Fibroblast of villous mesenchyme (primary cell): ENCODE measurements around the gene HIPK3. TPM values are rescaled to one million over a fixed set of nuclear protein-coding genes. Genes with fewer than 3 reads are reported as not detected.

Source experiments
- DNase-seq: peaks from one replicate; pipeline ENCODE4 v3.0.0-alpha.2; 2010; ENCODE audit warnings: low read depth
- H3K4me3 ChIP-seq: 2 replicates; pipeline ENCODE4 v1.5.1; 2011; ENCODE audit warnings: low read depth, mild to moderate bottlenecking, low read length
- total RNA-seq: library from RNA; depleted of rRNA; stranded (reverse); fragments of >200 nt; gene quantifications from 2 replicates; pipeline ENCODE4 v1.2.3, GENCODE V29; 2012
- TF ChIP-seq, protein P1 (sequence below): IDR thresholded peaks from 2 replicates; pipeline ENCODE4 v1.5.1; 2012; ENCODE audit warnings: low read depth, mild to moderate bottlenecking, low read length; ENCODE audit not compliant: insufficient read depth

Gene HIPK3
- total RNA-seq, 1 donor = 121 TPM

DNA sequence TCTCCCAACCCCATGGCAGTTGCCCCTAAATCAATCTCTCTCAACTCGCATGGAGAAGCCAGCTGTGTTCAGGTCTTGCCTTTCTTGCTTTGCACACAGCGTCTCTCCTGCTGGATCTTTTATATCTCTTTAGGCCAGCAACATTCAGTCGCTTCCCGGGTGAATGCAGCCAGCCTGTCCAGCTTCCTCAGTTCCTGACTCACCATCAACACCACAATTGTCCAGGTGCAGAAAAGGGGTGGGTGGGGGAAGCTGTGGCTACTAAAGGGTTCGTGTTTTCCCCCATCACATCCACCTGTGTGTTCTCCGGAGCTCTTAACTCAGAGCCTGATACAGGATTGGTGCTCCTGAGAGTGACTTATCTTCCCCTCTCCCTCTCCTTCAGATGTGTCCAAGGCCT, 116.5 kb downstream of the HIPK3 start:
- TF ChIP-seq, protein P1, sequence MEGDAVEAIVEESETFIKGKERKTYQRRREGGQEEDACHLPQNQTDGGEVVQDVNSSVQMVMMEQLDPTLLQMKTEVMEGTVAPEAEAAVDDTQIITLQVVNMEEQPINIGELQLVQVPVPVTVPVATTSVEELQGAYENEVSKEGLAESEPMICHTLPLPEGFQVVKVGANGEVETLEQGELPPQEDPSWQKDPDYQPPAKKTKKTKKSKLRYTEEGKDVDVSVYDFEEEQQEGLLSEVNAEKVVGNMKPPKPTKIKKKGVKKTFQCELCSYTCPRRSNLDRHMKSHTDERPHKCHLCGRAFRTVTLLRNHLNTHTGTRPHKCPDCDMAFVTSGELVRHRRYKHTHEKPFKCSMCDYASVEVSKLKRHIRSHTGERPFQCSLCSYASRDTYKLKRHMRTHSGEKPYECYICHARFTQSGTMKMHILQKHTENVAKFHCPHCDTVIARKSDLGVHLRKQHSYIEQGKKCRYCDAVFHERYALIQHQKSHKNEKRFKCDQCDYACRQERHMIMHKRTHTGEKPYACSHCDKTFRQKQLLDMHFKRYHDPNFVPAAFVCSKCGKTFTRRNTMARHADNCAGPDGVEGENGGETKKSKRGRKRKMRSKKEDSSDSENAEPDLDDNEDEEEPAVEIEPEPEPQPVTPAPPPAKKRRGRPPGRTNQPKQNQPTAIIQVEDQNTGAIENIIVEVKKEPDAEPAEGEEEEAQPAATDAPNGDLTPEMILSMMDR = no peak
- H3K4me3 ChIP-seq = no peak overlapping the region
- DNase-seq = no peak

DNA sequence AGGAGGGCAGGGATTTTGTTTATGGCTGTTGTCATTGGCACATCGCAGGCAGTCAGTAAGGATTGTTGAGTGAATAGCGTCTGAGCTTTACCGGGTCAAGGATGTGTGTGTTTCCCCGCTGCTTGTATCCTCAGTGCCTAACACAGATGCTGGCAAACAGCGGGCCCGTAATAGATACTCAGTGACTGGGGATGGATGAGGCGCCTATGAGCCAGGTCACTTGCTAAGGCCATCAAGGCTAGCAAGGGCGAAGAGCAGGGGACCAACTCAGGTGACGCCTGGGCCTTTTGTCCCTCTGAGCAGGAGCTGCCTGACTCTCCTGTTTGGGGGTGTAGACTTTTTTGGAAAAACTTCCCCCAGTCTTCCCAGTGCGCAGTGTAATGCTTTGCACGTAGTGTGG, 118.1 kb downstream of the HIPK3 start:
- TF ChIP-seq, protein P1 = no peak
- H3K4me3 ChIP-seq = peak overlapping the region; percentile 51
- no peak for DNase-seq

DNA sequence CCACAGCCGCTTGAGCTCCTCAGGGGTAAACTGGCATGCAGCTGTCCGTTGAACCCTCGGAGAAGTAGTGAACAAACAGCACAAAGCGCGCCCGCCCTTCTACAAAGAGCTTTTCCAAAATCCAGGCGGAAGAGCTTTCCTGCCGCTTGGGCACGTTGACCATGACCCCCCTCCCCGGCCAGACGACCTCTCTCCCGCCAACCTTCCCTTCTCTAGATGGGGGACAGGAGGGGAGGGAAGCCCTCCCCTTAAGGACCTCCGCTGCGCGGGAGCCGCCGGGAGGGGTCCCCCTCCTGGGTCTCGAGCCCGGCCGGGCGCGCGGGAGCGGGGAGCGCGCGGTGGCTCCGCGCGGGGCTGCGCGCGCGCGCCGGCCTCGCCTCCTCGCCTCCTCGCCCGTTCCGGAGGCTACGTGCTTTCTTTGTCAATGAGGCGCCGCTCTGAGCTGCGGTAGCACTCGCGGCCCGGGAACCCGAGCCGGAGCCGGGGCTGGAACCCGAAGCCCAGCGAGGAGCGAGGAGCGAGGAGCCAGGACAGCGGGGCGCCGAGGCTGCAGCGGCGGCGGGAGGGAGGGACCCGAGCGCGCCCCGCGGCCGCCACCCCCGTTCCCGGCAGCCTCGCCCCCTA, 118.6 kb downstream of the HIPK3 start, which contains the start of gene KIAA1549L:
Gene KIAA1549L, plus strand, starts transcription at position 421 of the 624 bp plus-strand sequence.
- peak within 1 kb of the TSS; percentile 51 for H3K4me3 ChIP-seq
- DNase-seq = peak; percentile 15
- TF ChIP-seq, protein P1 = no peak

DNA sequence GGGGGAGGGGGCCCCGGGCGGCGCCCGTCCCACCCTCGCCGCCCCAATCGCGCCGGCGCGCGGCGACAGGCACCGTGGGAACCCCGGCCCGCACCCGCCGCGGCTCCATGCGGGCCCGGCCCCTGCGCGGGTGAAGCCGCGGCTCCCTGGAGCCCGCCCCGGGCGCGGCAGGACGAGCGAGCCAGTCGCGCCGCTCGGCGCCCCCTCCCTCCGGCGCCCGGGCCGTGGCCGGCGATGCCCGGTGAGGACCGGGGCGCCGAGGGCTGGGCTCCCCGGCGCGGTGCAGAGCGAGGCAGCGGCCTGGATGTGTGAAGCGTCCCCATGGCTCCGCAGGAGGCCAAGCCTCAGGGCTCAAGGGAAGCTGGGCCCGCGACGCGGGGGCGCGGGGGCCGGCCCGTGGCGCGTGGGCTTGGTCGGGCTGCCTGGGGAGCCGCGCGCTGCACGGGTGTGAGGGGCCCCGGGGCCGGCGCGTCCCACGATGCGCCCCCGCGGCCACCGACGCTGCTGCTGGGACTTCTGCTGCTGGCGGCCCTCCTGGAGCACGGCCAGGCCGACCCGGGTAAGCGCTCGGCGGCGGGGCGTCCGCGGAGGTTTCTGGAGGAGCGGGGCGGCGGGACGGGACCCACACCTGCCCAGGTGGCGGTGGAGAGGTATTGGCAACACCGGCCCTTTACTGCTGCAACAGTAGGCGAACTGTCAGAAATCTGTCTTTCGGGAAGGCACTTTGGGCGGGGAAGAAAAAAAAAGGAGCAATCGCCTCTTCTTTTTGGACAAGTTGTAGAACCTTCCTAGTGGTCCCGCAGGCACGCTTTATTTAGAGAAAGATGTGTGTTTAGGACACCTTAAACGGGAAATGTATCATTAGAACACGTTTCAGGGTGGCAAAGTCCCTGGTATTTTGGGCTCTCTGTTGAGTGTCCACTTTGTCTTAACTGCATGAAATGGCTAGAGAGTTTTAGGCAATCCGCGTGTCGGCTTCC, 119.4 kb downstream of the HIPK3 start:
- DNase-seq = no peak
- TF ChIP-seq, protein P1 = no peak
- H3K4me3 ChIP-seq = peak overlapping the region; percentile 51

DNA sequence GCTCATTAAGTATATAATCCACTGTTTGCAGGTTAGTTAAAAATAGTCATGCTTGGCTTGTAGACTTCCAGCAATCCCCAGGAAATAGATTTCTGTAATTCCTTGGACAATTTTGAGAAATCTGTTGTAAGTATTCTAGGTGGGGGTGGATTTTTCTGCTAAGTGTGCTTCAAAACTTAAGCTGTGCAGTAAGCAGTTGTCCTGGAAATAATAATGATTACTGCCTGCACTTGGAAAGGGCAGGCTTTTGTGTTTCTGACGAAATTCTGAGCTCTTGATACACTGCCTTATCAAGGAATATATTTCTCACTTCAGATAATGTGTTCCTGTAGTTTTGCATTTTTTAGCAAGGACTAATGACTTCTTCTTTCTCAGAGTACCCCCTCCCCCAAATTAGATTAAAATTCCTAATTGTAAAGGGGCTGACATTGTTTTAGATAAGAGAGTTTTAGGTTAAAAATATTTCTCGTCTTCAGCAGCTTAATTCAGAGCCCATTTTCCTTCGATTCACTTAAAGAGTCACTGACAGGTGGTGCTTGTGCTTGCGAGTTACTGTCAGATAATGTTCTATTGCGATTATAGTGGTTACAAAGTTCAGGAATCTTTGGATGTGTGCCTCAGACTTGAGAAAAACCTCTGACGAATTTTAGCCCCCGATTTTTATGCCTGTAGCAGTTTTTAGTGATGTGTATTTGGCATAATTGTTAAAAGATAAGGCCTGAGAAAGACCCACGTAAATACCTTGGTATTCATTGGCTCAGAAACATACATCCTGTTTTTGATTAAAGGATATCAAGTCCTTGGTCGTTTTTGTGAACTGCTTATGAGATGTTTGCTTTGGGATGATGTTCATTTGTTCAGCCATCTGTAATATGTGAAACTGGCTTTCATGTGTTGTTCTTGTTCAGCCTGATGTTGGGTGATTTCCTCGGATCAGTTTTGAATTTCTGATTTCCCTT, 120.5 kb downstream of the HIPK3 start:
- TF ChIP-seq, protein P1 = no peak
- H3K4me3 ChIP-seq = no peak overlapping the region
- no peak for DNase-seq

DNA sequence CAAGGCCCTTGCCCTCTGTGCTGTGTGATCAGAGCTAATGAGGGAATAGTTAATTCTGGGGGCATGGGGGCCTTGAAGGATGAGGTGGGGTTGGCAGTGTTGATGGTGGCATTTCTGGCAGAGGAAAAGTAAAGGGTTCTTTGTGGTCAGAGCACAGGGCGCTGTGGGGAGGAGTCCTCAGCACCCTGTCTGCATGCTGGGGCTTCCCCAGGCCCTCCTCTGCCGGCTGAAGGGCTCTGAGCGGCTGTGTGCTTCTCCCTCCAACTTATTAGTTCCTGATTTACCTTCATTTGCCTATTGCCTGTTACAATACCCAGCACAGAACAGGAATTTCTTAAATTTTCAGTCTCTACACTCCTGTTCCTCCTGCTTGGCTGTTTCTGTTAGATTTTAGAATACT, 122.8 kb downstream of the HIPK3 start:
- no peak overlapping the region for H3K4me3 ChIP-seq
- no peak for DNase-seq
- TF ChIP-seq, protein P1 = no peak
